Measurements from ENCODE around the gene PAPOLG.

Gene PAPOLG

DNA sequence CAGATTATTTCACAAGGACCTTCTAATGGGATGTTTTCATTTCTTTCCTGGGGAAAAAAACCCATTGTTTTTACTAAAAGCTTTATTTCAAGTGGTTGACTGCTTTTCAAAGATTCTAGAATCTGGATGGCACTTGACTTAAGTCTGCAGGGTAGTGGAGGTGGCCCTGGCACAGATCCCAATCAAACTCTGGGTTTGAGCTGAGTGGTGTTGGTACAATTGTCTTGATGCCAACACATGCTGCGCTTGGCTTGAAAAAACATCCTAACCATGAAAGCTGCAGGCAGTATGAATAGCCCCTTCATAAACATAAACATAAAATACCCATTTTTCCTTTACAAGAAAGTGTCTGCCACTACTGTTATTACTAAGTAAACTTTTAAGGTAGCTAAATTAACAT is 3.6 kb downstream of the PAPOLG start:
- peaks cover 5% of the 10 kb centered on the region for H3K36me3 ChIP-seq (ENCODE audit: control insufficient read depth, insufficient read depth, low read length)

DNA sequence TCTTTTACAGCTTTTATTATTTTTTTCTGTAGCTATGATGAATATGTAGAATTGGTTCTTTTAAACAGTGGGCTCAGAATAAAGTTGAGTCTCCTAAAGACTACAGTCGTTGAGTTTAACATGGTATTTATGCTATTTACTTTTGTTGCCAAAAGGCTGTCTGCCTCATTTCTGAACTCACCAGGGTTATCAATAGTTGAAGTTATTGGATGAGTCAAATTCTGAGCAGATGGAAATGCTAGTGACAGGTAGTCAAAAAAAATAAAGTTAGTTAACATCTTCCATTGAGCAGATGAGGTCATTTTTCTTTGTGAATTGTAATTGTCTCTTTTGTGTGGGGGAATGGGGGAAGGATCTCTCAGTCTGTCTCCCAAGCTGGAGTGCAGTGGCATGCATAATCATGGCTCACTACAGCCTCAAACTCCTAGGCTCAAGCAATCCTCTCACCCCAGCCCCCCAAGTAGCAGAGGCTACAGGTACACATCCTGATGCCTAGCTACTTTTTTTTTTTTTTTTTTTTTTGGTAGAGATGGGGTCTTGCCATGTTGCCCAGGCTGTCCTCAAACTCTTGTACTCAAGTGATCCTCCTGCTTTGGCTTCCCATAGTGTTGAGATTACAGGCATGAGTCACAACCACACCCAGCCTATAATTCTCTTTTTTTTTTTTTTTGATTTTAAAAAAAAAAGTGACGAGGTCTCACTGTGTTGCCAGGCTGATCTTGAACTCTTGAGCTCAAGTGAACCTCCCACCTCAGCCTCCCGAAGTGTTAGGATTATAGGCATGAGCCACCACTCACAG is 8.9 kb downstream of the PAPOLG start:
- no peak overlapping the region for H2BK5ac ChIP-seq (ENCODE audit: low read length)
- no peak overlapping the region for H2BK120ac ChIP-seq (ENCODE audit: low read depth, low read length)
- H3K9ac ChIP-seq (ENCODE audit: low read length): no peak overlapping the region
- no peaks in the 10 kb centered on the region for H3K79me2 ChIP-seq (ENCODE audit: control insufficient read depth, insufficient read depth, low read length)
- no peak overlapping the region for H3K4me3 ChIP-seq (ENCODE audit: low read length)
- H3K4me2 ChIP-seq (ENCODE audit: low read length): no peak overlapping the region
- no peak overlapping the region for H2BK15ac ChIP-seq (replicated peaks; ENCODE audit: low read depth)
- no peak overlapping the region for H3K27ac ChIP-seq (ENCODE audit: low read depth, low read length)
- H4K5ac ChIP-seq (ENCODE audit: low read length): no peak overlapping the region
- H3K18ac ChIP-seq (ENCODE audit: low read length): no peak overlapping the region
- H2AK5ac ChIP-seq (ENCODE audit: low read length): no peak overlapping the region
- no peaks in the 10 kb centered on the region for H3K27me3 ChIP-seq (ENCODE audit: insufficient read depth, low read length, poor library complexity)
- no peak overlapping the region for H3K23ac ChIP-seq (ENCODE audit: low read length)
- no peak overlapping the region for H3K4ac ChIP-seq (ENCODE audit: low read depth, low read length)
- no peaks in the 10 kb centered on the region for H3K4me1 ChIP-seq (ENCODE audit: control insufficient read depth, low read depth, low read length)
- no peak for DNase-seq
- H3K56ac ChIP-seq (ENCODE audit: low read length): no peak overlapping the region
- no peak overlapping the region for H4K8ac ChIP-seq (ENCODE audit: low read depth, low read length)
- peaks cover 1% of the 10 kb centered on the region for H3K79me1 ChIP-seq (ENCODE audit: low read length)
- H3K36me3 ChIP-seq (ENCODE audit: control insufficient read depth, insufficient read depth, low read length): peaks cover 5% of the 10 kb centered on the region
- no CpG with 5 or more reads among the region's 3 CpGs for WGBS (ENCODE audit: extremely low coverage, insufficient coverage, low lambda C conversion rate)

More for the DNA sequence above, 3.6 kb downstream of the PAPOLG start:
- H3K79me2 ChIP-seq (ENCODE audit: control insufficient read depth, insufficient read depth, low read length): peaks cover 22% of the 10 kb centered on the region
- H2AK5ac ChIP-seq (ENCODE audit: low read length): no peak overlapping the region
- H4K5ac ChIP-seq (ENCODE audit: low read length): no peak overlapping the region
- no peak overlapping the region for H2BK5ac ChIP-seq (ENCODE audit: low read length)
- no peak overlapping the region for H4K8ac ChIP-seq (ENCODE audit: low read depth, low read length)
- H3K27ac ChIP-seq (ENCODE audit: low read depth, low read length): no peak overlapping the region
- H2BK120ac ChIP-seq (ENCODE audit: low read depth, low read length): no peak overlapping the region
- no peak overlapping the region for H3K56ac ChIP-seq (ENCODE audit: low read length)
- no peak overlapping the region for H3K4ac ChIP-seq (ENCODE audit: low read depth, low read length)
- no peak overlapping the region for H3K4me3 ChIP-seq (ENCODE audit: low read length)
- peaks cover 2% of the 10 kb centered on the region for H3K4me1 ChIP-seq (ENCODE audit: control insufficient read depth, low read depth, low read length)
- H3K23ac ChIP-seq (ENCODE audit: low read length): no peak overlapping the region
- H3K79me1 ChIP-seq (ENCODE audit: low read length): peaks cover 5% of the 10 kb centered on the region
- H3K18ac ChIP-seq (ENCODE audit: low read length): no peak overlapping the region
- no peak overlapping the region for H2BK15ac ChIP-seq (replicated peaks; ENCODE audit: low read depth)
- no peak overlapping the region for H3K4me2 ChIP-seq (ENCODE audit: low read length)
- WGBS (ENCODE audit: extremely low coverage, insufficient coverage, low lambda C conversion rate): no CpG with 5 or more reads among the region's 1 CpG
- no peak overlapping the region for H3K9ac ChIP-seq (ENCODE audit: low read length)
- no peak for DNase-seq
- H3K27me3 ChIP-seq (ENCODE audit: insufficient read depth, low read length, poor library complexity): no peaks in the 10 kb centered on the region

DNA sequence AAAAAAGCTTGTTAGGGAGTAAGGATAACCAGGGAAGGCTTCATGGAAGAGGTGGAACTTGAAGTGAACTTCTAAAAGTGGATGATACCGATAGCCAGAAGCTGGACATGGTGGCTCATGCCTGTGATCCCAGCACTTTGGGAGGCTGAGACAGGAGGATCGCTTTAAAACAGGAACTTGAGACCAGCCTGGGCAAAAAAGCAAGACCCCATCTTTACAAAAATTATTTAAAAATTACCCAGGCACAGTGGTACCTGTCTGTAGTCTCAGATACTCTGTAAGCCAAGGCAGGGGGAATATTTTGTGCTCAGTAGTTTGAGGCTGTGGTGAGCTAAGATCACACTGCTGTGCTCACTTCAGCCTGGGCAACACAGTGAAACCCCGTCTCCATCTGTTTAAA is 10.2 kb downstream of the PAPOLG start:
- DNase-seq: no peak
- Histone ChIP-seq H4K8ac (ENCODE audit: low read depth, low read length) (no peak overlapping the region), H3K4me2 (ENCODE audit: low read length) (no peak overlapping the region), H3K4me3 (ENCODE audit: low read length) (no peak overlapping the region), H3K56ac (ENCODE audit: low read length) (no peak overlapping the region), H3K4ac (ENCODE audit: low read depth, low read length) (no peak overlapping the region), H3K23ac (ENCODE audit: low read length) (no peak overlapping the region), H3K9ac (ENCODE audit: low read length) (no peak overlapping the region), H2BK5ac (ENCODE audit: low read length) (no peak overlapping the region), H3K27ac (ENCODE audit: low read depth, low read length) (no peak overlapping the region), H2BK15ac (replicated peaks; ENCODE audit: low read depth) (no peak overlapping the region), H3K79me2 (ENCODE audit: control insufficient read depth, insufficient read depth, low read length) (no peaks in the 10 kb centered on the region), H4K5ac (ENCODE audit: low read length) (no peak overlapping the region), H3K18ac (ENCODE audit: low read length) (no peak overlapping the region), H3K79me1 (ENCODE audit: low read length) (no peaks in the 10 kb centered on the region), H2AK5ac (ENCODE audit: low read length) (no peak overlapping the region), H3K27me3 (ENCODE audit: insufficient read depth, low read length, poor library complexity) (no peaks in the 10 kb centered on the region), H3K4me1 (ENCODE audit: control insufficient read depth, low read depth, low read length) (no peaks in the 10 kb centered on the region), H3K36me3 (ENCODE audit: control insufficient read depth, insufficient read depth, low read length) (peaks cover 2% of the 10 kb centered on the region), H2BK120ac (ENCODE audit: low read depth, low read length) (no peak overlapping the region)
- no CpG with 5 or more reads among the region's 3 CpGs for WGBS (ENCODE audit: extremely low coverage, insufficient coverage, low lambda C conversion rate)

DNA sequence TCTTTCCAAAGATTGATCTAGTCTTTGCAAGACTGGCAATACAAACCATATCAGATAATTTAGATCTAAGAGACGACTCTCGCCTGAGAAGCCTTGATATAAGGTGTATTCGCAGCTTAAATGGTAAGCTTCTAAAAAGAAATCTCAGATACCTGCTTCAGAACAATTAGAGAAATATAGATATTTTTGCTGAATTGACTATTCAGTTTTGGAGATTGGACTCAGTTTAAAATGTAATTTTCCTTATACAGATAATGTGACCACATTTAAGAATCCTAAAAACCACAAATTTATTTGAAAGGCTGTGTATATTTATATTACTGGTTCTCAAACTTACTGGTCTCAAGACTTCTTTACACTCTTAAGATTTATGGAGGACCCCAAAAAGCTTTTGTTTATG is 15.4 kb downstream of the PAPOLG start:
- no peak overlapping the region for H2AK5ac ChIP-seq (ENCODE audit: low read length)
- no peak overlapping the region for H3K23ac ChIP-seq (ENCODE audit: low read length)
- H2BK15ac ChIP-seq (replicated peaks; ENCODE audit: low read depth): no peak overlapping the region
- H3K27ac ChIP-seq (ENCODE audit: low read depth, low read length): no peak overlapping the region
- H3K79me2 ChIP-seq (ENCODE audit: control insufficient read depth, insufficient read depth, low read length): no peaks in the 10 kb centered on the region
- H4K5ac ChIP-seq (ENCODE audit: low read length): no peak overlapping the region
- no peak overlapping the region for H3K56ac ChIP-seq (ENCODE audit: low read length)
- H3K4ac ChIP-seq (ENCODE audit: low read depth, low read length): no peak overlapping the region
- no peak overlapping the region for H4K8ac ChIP-seq (ENCODE audit: low read depth, low read length)
- no peak for DNase-seq
- H2BK120ac ChIP-seq (ENCODE audit: low read depth, low read length): no peak overlapping the region
- H2BK5ac ChIP-seq (ENCODE audit: low read length): no peak overlapping the region
- no peak overlapping the region for H3K18ac ChIP-seq (ENCODE audit: low read length)
- H3K4me1 ChIP-seq (ENCODE audit: control insufficient read depth, low read depth, low read length): no peaks in the 10 kb centered on the region
- no peak overlapping the region for H3K4me3 ChIP-seq (ENCODE audit: low read length)
- H3K4me2 ChIP-seq (ENCODE audit: low read length): no peak overlapping the region
- no CpG with 5 or more reads among the region's 3 CpGs for WGBS (ENCODE audit: extremely low coverage, insufficient coverage, low lambda C conversion rate)
- peaks cover 3% of the 10 kb centered on the region for H3K36me3 ChIP-seq (ENCODE audit: control insufficient read depth, insufficient read depth, low read length)
- no peaks in the 10 kb centered on the region for H3K27me3 ChIP-seq (ENCODE audit: insufficient read depth, low read length, poor library complexity)
- H3K79me1 ChIP-seq (ENCODE audit: low read length): no peaks in the 10 kb centered on the region
- no peak overlapping the region for H3K9ac ChIP-seq (ENCODE audit: low read length)

DNA sequence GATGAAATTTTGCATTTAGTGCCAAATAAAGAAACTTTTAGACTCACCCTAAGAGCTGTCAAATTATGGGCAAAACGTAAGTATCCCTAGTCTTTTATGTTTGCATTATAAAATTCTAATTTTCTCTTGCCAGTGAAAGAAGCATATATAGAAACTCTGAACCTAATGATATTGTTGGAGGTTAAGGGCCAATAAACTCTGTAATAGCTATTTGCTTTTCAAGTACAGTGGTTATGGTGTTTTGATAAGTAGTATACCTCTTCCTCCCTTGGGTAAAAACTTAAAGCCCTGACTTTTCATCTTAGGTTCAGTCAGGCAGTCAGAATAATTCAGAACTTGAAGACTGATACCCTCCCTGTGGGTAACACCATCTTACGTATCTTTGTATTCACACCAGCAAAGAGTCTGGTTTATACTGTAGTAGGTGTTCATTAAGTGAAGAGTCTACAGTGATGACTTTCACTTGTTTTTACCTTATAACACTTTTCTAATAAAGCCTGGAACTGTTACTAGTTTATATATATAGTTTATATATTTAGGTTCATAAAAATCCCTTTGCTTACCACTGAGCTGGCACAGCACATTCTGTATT is 19.1 kb downstream of the PAPOLG start:
- Histone ChIP-seq H3K4me2 (ENCODE audit: low read length) (no peak overlapping the region), H3K9ac (ENCODE audit: low read length) (no peak overlapping the region), H4K5ac (ENCODE audit: low read length) (no peak overlapping the region), H3K18ac (ENCODE audit: low read length) (no peak overlapping the region), H2AK5ac (ENCODE audit: low read length) (no peak overlapping the region), H3K23ac (ENCODE audit: low read length) (no peak overlapping the region), H3K4ac (ENCODE audit: low read depth, low read length) (no peak overlapping the region), H2BK15ac (replicated peaks; ENCODE audit: low read depth) (no peak overlapping the region), H4K8ac (ENCODE audit: low read depth, low read length) (no peak overlapping the region), H3K4me1 (ENCODE audit: control insufficient read depth, low read depth, low read length) (no peaks in the 10 kb centered on the region), H3K56ac (ENCODE audit: low read length) (no peak overlapping the region), H3K79me2 (ENCODE audit: control insufficient read depth, insufficient read depth, low read length) (no peaks in the 10 kb centered on the region), H3K79me1 (ENCODE audit: low read length) (no peaks in the 10 kb centered on the region), H2BK5ac (ENCODE audit: low read length) (no peak overlapping the region), H3K27ac (ENCODE audit: low read depth, low read length) (no peak overlapping the region), H3K4me3 (ENCODE audit: low read length) (no peak overlapping the region), H2BK120ac (ENCODE audit: low read depth, low read length) (no peak overlapping the region), H3K27me3 (ENCODE audit: insufficient read depth, low read length, poor library complexity) (no peaks in the 10 kb centered on the region), H3K36me3 (ENCODE audit: control insufficient read depth, insufficient read depth, low read length) (peaks cover 5% of the 10 kb centered on the region)
- DNase-seq: no peak
- no CpG with 5 or more reads among the region's 2 CpGs for WGBS (ENCODE audit: extremely low coverage, insufficient coverage, low lambda C conversion rate)

Measured in mesendoderm (in vitro differentiated cells).